CD4-positive, alpha-beta T cell (primary cell): ENCODE measurements around the gene NARS2. TPM values are rescaled to one million over a fixed set of nuclear protein-coding genes. Genes with fewer than 3 reads are reported as not detected.
A peak's percentile ranks its signal among the peaks of the same experiment; 100 is the strongest.

Experiments
- ATAC-seq: fragments of 200-7000 bp; cut with Tn5 transposase; one replicate; pipeline ENCODE4 v1.10.0; 2022; ENCODE audit warnings: mild to moderate bottlenecking; ENCODE audit not compliant: poor library complexity
- CTCF ChIA-PET: fragments of 350-600 bp; sonication (Branson Sonifier 250); formaldehyde crosslinking; loops from one replicate; lab custom pipeline; 2021; ENCODE audit warnings: antibody characterized with exemption, inconsistent platforms; lab: Charles Lee
- POLR2A ChIA-PET: fragments of 350-600 bp; sonication (Branson Sonifier 250); formaldehyde crosslinking; loops from one replicate; lab custom pipeline; 2021; ENCODE audit warnings: antibody characterized with exemption, inconsistent platforms; lab: Charles Lee
- DNase-seq, 14 experiments: peaks; one replicate each; pipeline ENCODE4 v3.0.0-alpha.2; 2013 to 2020; ENCODE audit warnings: mixed read lengths in 2 of 14
- H3K27ac ChIP-seq, 2 donors: one replicate each; pipeline versions ENCODE4 v1.5.1 to v1.7.0; 2013; ENCODE audit warnings: low read length in 2 of 2, low read depth in 1 of 2, mild to moderate bottlenecking in 1 of 2
- H3K27me3 ChIP-seq, 2 experiments: 1 replicate in 1 of 2; 2 replicates in 1 of 2; pipeline versions ENCODE4 v1.6.1 to v1.7.0; 2013; ENCODE audit warnings: low read length in 2 of 2, control low read depth in 1 of 2, mild to moderate bottlenecking in 1 of 2, moderate library complexity in 1 of 2; ENCODE audit not compliant: insufficient read depth in 2 of 2, control insufficient read depth in 1 of 2
- H3K36me3 ChIP-seq: one replicate; pipeline ENCODE4 v1.6.1; 2013; ENCODE audit warnings: low read length, control low read depth; ENCODE audit not compliant: insufficient read depth
- H3K4me1 ChIP-seq: one replicate; pipeline ENCODE4 v1.6.1; 2013; ENCODE audit warnings: low read length, control low read depth; ENCODE audit not compliant: insufficient read depth
- H3K4me3 ChIP-seq: one replicate; pipeline ENCODE4 v1.5.1; 2013; ENCODE audit warnings: mild to moderate bottlenecking, low read length, moderate library complexity
- H3K9me3 ChIP-seq, 2 experiments: 1 replicate in 1 of 2; 2 replicates in 1 of 2; pipeline versions ENCODE4 v1.6.1 to v1.7.0; 2013; ENCODE audit warnings: low read length in 2 of 2, mild to moderate bottlenecking in 2 of 2, control low read depth in 1 of 2, moderate library complexity in 1 of 2; ENCODE audit not compliant: control insufficient read depth in 1 of 2, insufficient read depth in 1 of 2
- H3K27ac Mint-ChIP-seq: one replicate; pipeline ENCODE4 v1.8.0; 2020; ENCODE audit warnings: mixed read lengths
- H3K27me3 Mint-ChIP-seq: one replicate; pipeline ENCODE4 v1.8.0; 2021; ENCODE audit warnings: mixed read lengths
- H3K36me3 Mint-ChIP-seq: one replicate; pipeline ENCODE4 v1.8.0; 2021; ENCODE audit warnings: low read depth, mixed read lengths
- H3K4me1 Mint-ChIP-seq: one replicate; pipeline ENCODE4 v1.8.0; 2021; ENCODE audit warnings: low read depth, mixed read lengths
- H3K4me3 Mint-ChIP-seq: one replicate; pipeline ENCODE4 v1.8.0; 2020; ENCODE audit warnings: mild to moderate bottlenecking, mixed read lengths
- H3K9me3 Mint-ChIP-seq: one replicate; pipeline ENCODE4 v1.8.0; 2020; ENCODE audit warnings: mixed read lengths
- intact Hi-C, 2 experiments: fragments of 100-400 bp; cut with DNase I in 1 of 2; cut with micrococcal nuclease in 1 of 2; formaldehyde crosslinking; loops; one replicate each; pipeline versions ENCODE4 v1.15.1 to v1.9.0; 2023 to 2025; cut with DNase I, micrococcal nuclease
- total RNA-seq, 174 experiments: library from RNA in 2 of 174; stranded (reverse) in 2 of 174; gene quantifications; one replicate each; pipeline ENCODE4 v1.2.3 and lab custom pipeline; 2021 to 2026
- TF ChIP-seq, protein P1 (sequence below): fragments of 200-600 bp; IDR thresholded peaks from one replicate; pipeline ENCODE4 v1.8.0; 2022; ENCODE audit warnings: antibody characterized with exemption, mild to moderate bottlenecking

Gene NARS2
- total RNA-seq, 2 experiments from 2014 or later = 8.7 to 9.3 TPM

DNA sequence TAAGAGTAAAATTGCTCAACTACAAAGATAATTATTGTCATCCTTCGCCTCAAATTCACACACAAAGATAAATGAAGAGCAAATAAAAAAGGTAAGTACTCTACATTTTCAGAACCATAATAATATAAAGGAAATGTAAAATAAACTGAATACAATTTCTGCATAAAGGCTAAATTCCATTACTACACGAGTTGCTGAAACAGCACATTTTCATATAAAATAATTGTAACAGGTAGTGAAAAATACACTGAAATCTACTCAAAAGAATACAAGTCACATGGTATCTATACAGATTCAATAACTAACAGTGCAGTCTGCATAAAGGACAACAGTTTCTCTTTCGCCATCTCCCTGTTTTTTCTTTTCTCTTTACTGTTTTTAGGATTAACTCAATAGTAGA is 102.3 kb downstream of the NARS2 start:
- Histone ChIP-seq H3K4me3 (no peak overlapping the region), H3K27ac (no peak overlapping the region), H3K27me3 (no peaks in the 10 kb centered on the region), H3K36me3 (peaks cover 10% of the 10 kb centered on the region), H3K4me1 (no peaks in the 10 kb centered on the region), H3K9me3 (no peaks in the 10 kb centered on the region)
- H3K4me1 Mint-ChIP-seq = peaks cover 3% of the 10 kb centered on the region
- H3K36me3 Mint-ChIP-seq = peaks cover 64% of the 10 kb centered on the region
- intact Hi-C loops = no loop called here
- H3K27me3 Mint-ChIP-seq = no peaks in the 10 kb centered on the region
- no peak overlapping the region for H3K4me3 Mint-ChIP-seq
- H3K27ac Mint-ChIP-seq = no peak overlapping the region
- POLR2A ChIA-PET = no interaction called here
- ATAC-seq = no peak
- no peak for DNase-seq
- TF ChIP-seq, protein P1, sequence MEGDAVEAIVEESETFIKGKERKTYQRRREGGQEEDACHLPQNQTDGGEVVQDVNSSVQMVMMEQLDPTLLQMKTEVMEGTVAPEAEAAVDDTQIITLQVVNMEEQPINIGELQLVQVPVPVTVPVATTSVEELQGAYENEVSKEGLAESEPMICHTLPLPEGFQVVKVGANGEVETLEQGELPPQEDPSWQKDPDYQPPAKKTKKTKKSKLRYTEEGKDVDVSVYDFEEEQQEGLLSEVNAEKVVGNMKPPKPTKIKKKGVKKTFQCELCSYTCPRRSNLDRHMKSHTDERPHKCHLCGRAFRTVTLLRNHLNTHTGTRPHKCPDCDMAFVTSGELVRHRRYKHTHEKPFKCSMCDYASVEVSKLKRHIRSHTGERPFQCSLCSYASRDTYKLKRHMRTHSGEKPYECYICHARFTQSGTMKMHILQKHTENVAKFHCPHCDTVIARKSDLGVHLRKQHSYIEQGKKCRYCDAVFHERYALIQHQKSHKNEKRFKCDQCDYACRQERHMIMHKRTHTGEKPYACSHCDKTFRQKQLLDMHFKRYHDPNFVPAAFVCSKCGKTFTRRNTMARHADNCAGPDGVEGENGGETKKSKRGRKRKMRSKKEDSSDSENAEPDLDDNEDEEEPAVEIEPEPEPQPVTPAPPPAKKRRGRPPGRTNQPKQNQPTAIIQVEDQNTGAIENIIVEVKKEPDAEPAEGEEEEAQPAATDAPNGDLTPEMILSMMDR = no peak
- no peaks in the 10 kb centered on the region for H3K9me3 Mint-ChIP-seq
- CTCF ChIA-PET = no interaction called here

DNA sequence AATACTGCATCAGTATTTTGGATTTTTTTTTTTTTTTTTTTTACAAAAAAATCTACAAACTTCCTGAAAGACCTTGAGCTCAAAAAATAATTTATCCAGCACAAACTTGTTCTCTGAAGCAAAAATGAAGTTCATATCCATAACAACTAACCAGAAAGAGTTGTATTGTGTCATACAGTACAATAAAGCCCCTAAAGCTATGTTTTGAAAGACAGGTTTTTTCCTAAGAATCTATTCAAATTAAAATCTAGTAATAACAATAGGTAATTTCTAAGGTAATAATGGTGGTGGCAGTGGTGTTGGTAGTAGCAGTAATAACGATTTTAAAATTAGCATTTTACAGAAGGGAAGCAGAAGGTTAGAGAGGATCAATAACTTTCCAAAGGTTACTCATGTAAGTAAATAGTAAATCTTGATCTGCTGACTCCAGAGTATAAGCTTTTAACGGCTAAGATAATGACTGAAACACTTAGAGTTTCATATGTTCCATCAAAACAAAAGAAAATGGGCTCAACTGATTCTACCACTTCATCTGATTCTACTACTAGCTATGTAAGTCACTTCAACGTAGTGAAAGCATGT is 103.7 kb downstream of the NARS2 start:
- no peaks in the 10 kb centered on the region for H3K9me3 ChIP-seq

DNA sequence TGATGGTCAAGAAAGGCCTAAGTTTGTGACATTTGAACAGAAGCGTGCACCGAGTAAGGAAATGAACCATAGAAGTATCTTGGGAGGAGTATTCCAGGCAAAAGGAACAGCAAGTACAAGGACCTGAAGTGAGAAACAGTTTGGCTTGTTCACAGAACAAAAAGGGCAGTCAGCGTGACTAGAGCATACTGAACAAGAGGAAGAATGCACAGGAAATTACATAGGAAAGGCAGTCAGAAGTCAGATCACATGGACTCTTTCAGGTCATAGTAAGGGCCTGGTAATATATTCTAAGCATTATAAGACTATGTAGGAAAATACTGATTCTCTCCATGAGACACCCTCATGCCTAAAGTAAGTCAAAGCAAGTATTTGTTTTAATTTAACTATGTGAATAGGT is 104.8 kb downstream of the NARS2 start:
- peaks cover 16% of the 10 kb centered on the region for H3K4me1 Mint-ChIP-seq
- Histone ChIP-seq H3K9me3 (no peaks in the 10 kb centered on the region), H3K4me3 (no peak overlapping the region), H3K27me3 (no peaks in the 10 kb centered on the region), H3K4me1 (peaks cover 9% of the 10 kb centered on the region), H3K36me3 (peaks cover 4% of the 10 kb centered on the region), H3K27ac (no peak overlapping the region)
- CTCF ChIA-PET = no interaction called here
- no peak for ATAC-seq
- intact Hi-C loops = no loop called here
- no peak for DNase-seq
- H3K27ac Mint-ChIP-seq = peak overlapping the region; percentile 31
- no peak overlapping the region for H3K4me3 Mint-ChIP-seq
- TF ChIP-seq, protein P1 = no peak
- H3K36me3 Mint-ChIP-seq = peaks cover 69% of the 10 kb centered on the region
- POLR2A ChIA-PET = no interaction called here
- H3K9me3 Mint-ChIP-seq = no peaks in the 10 kb centered on the region
- no peaks in the 10 kb centered on the region for H3K27me3 Mint-ChIP-seq

More for the DNA sequence above, 103.7 kb downstream of the NARS2 start:
- Histone ChIP-seq H3K27me3 (no peaks in the 10 kb centered on the region), H3K36me3 (peaks cover 4% of the 10 kb centered on the region), H3K4me1 (peaks cover under 1% of the 10 kb centered on the region), H3K27ac (no peak overlapping the region), H3K4me3 (no peak overlapping the region)
- no peaks in the 10 kb centered on the region for H3K9me3 Mint-ChIP-seq
- H3K27ac Mint-ChIP-seq = no peak overlapping the region
- peaks cover 66% of the 10 kb centered on the region for H3K36me3 Mint-ChIP-seq
- ChIA-PET POLR2A (interaction anchor here (0.7 kb wide), 1 partner anchor 13 kb away, joined by 3 read pairs; no protein-coding TSS in a partner anchor), CTCF (no interaction called here)
- DNase-seq (no peak), ATAC-seq (no peak)
- no peaks in the 10 kb centered on the region for H3K27me3 Mint-ChIP-seq
- H3K4me3 Mint-ChIP-seq = no peak overlapping the region
- H3K4me1 Mint-ChIP-seq = peaks cover 7% of the 10 kb centered on the region
- TF ChIP-seq, protein P1 = no peak
- intact Hi-C loops = no loop called here
